Tibial artery (tissue), 4 donors: ENCODE data around the gene ATP13A3.

Source experiments
- DNase-seq, 2 donors: peaks; one replicate each; pipeline ENCODE4 v3.0.0-alpha.2; 2019
- H3K27ac ChIP-seq, 2 donors: fragments of 200-600 bp; sonication (generic) in 1 of 2; 1 replicate in 1 of 2; 2 replicates in 1 of 2; pipeline ENCODE4 v1.5.1; 2018 to 2019; ENCODE audit warnings: mild to moderate bottlenecking in 1 of 2
- H3K27me3 ChIP-seq, 2 donors: fragments of 200-600 bp; sonication (generic) in 1 of 2; one replicate each; pipeline versions ENCODE4 v1.5.1 to v1.6.0; 2016 to 2019
- H3K36me3 ChIP-seq, 3 donors: fragments of 200-600 bp; sonication (generic) in 2 of 3; one replicate each; pipeline ENCODE4 v1.5.1; 2016 to 2019; ENCODE audit warnings: mild to moderate bottlenecking in 2 of 3
- H3K4me1 ChIP-seq, 4 donors: fragments of 200-600 bp; sonication (generic) in 2 of 4; 1 replicate in 3 of 4; 2 replicates in 1 of 4; pipeline ENCODE4 v1.5.1; 2016 to 2019
- H3K4me3 ChIP-seq, 2 donors: fragments of 200-600 bp; sonication (generic) in 1 of 2; 1 replicate in 1 of 2; 2 replicates in 1 of 2; pipeline ENCODE4 v1.5.1; 2018 to 2019; ENCODE audit warnings: mild to moderate bottlenecking in 2 of 2
- H3K9me3 ChIP-seq, 3 donors: fragments of 200-600 bp; sonication (generic) in 1 of 3; one replicate each; pipeline ENCODE4 v1.5.1; 2016 to 2019
- CTCF ChIP-seq, 2 experiments: fragments of 200-600 bp in 1 of 2; fragments of 450-650 bp in 1 of 2; IDR thresholded peaks; one replicate each; pipeline ENCODE4 v1.5.1; 2017 to 2019; ENCODE audit warnings: antibody characterized with exemption in 2 of 2, mild to moderate bottlenecking in 1 of 2, moderate library complexity in 1 of 2
- intact Hi-C: fragments of 100-400 bp; cut with DNase I; formaldehyde crosslinking; loops from one replicate; pipeline ENCODE4 v1.15.0; 2023; ENCODE audit warnings: low total_unique reads

Gene ATP13A3

GRCh38 chr3:194383276-194383940, 103.4 kb downstream of the ATP13A3 start:
- intact Hi-C loops, result no loop called here
- peak; percentile 3 to 28 for DNase-seq
- TF ChIP-seq CTCF (IDR thresholded peaks at IDR 0.05), result no peak
- Histone ChIP-seq H3K27ac (no peak overlapping the region), H3K4me1 (no peaks in the 10 kb centered on the region), H3K4me3 (no peak overlapping the region), H3K27me3 (peaks cover 0 to 55% of the 10 kb centered on the region in 2 donors), H3K36me3 (no peaks in the 10 kb centered on the region), H3K9me3 (no peaks in the 10 kb centered on the region)

GRCh38 chr3:194382892-194383223, 103.9 kb downstream of the ATP13A3 start:
- no peak for TF ChIP-seq CTCF (IDR thresholded peaks at IDR 0.05)
- no peak overlapping the region for H3K4me3 ChIP-seq
- intact Hi-C loops, result no loop called here
- peak in 1 of 2 donors; percentile 3 for DNase-seq
- no peaks in the 10 kb centered on the region for H3K9me3 ChIP-seq
- H3K4me1 ChIP-seq, result no peaks in the 10 kb centered on the region
- H3K36me3 ChIP-seq, result no peaks in the 10 kb centered on the region
- no peak overlapping the region for H3K27ac ChIP-seq
- peaks cover 0 to 53% of the 10 kb centered on the region in 2 donors for H3K27me3 ChIP-seq

GRCh38 chr3:194382196-194382891, 104.5 kb downstream of the ATP13A3 start:
- intact Hi-C loops, result no loop called here
- Histone ChIP-seq H3K27me3 (peaks cover 0 to 51% of the 10 kb centered on the region in 2 donors), H3K36me3 (no peaks in the 10 kb centered on the region), H3K27ac (no peak overlapping the region), H3K4me3 (no peak overlapping the region), H3K9me3 (no peaks in the 10 kb centered on the region), H3K4me1 (no peaks in the 10 kb centered on the region)
- TF ChIP-seq CTCF (IDR thresholded peaks at IDR 0.05), result no peak
- DNase-seq, result peak; percentile 9 to 31

- no peaks in the 10 kb centered on the region for H3K4me1 ChIP-seq
- no peak overlapping the region for H3K4me3 ChIP-seq
- peak in 1 of 2 donors; percentile 45 for DNase-seq
- no peaks in the 10 kb centered on the region for H3K9me3 ChIP-seq
- peaks cover 0 to 49% of the 10 kb centered on the region in 2 donors for H3K27me3 ChIP-seq
- H3K27ac ChIP-seq, result no peak overlapping the region
- TF ChIP-seq CTCF (IDR thresholded peaks at IDR 0.05), result no peak
- no peaks in the 10 kb centered on the region for H3K36me3 ChIP-seq
- intact Hi-C loops, result no loop called here
Observed at GRCh38 chr3:194381460-194381875, 105.3 kb downstream of the ATP13A3 start.

GRCh38 chr3:194380326-194380725, 106.5 kb downstream of the ATP13A3 start:
- Histone ChIP-seq H3K9me3 (no peaks in the 10 kb centered on the region), H3K4me3 (no peak overlapping the region), H3K27ac (no peak overlapping the region), H3K4me1 (no peaks in the 10 kb centered on the region), H3K27me3 (peaks cover 0 to 48% of the 10 kb centered on the region in 2 donors), H3K36me3 (no peaks in the 10 kb centered on the region)
- TF ChIP-seq CTCF (IDR thresholded peaks at IDR 0.05), result no peak
- intact Hi-C loops, result no loop called here
- peak in 1 of 2 donors; percentile 17 for DNase-seq
